Skeletal muscle satellite cell (primary cell): Measurements from ENCODE around the gene PATJ.

Source experiments
- H3K27me3 ChIP-seq: 2 replicates; pipeline ENCODE4 v1.7.0; 2013; ENCODE audit warnings: low read length; ENCODE audit not compliant: control insufficient read depth, insufficient read depth
- H3K36me3 ChIP-seq: 2 replicates; pipeline ENCODE4 v1.7.0; 2013; ENCODE audit warnings: mild to moderate bottlenecking, control low read depth, low read length; ENCODE audit not compliant: insufficient read depth
- H3K4me1 ChIP-seq: 2 replicates; pipeline ENCODE4 v1.7.0; 2013; ENCODE audit warnings: low read length; ENCODE audit not compliant: control insufficient read depth, insufficient read depth
- H3K4me2 ChIP-seq: 2 replicates; pipeline ENCODE4 v1.7.0; 2013; ENCODE audit warnings: mild to moderate bottlenecking, low read length
- H3K4me3 ChIP-seq: 2 replicates; pipeline ENCODE4 v1.7.0; 2013; ENCODE audit warnings: low read length
- H3K9ac ChIP-seq: 2 replicates; pipeline ENCODE4 v1.7.0; 2013; ENCODE audit warnings: mild to moderate bottlenecking, low read depth, low read length, moderate library complexity
- H3K9me3 ChIP-seq: replicated peaks from 2 replicates; pipeline ENCODE4 v1.7.0; 2013; ENCODE audit warnings: mild to moderate bottlenecking, control low read depth, low read length

The PATJ gene

DNA sequence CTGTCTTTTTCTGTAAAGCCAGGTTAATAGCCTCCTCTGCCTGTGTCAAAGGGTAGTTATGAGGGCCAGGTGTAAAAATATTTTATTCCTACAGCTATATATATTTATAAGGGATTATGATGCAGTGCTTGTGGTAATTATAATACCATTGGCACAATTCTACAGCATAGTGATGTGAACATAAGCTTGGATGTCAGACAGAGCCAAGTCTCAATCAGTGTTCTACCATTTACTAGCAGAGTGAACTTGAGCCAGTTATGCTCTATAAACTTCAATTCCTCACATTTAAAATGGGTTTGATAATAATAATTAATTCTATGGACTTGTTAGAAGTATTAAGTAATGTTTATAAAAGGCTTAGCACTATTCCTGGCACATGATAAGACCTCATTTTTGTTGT is 300.9 kb downstream of the PATJ start:
- Histone ChIP-seq H3K9ac (no peak overlapping the region), H3K27me3 (no peaks in the 10 kb centered on the region), H3K36me3 (no peaks in the 10 kb centered on the region), H3K4me2 (no peak overlapping the region), H3K4me1 (no peaks in the 10 kb centered on the region), H3K4me3 (no peak overlapping the region), H3K9me3 (no peaks in the 10 kb centered on the region)

DNA sequence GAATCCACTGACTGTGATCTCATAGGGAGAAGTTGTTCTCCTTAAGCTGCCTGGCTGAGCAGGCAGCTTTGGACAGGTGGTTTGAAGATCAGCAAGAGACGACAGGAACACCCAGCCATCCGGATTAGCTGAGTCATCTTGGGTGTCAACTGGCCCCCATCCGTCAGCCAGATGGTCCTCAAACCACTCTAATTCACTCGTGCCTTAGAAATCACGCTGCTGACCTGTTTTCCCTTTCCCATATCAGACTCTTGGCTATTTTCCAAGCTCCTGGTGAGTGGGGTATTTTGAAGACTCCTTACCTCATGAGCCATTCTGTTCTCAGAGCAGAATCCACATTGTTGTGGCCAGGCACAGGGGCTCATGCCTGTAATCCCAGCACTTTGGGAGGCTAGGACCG is 303.3 kb downstream of the PATJ start:
- Histone ChIP-seq H3K4me3 (no peak overlapping the region), H3K9ac (no peak overlapping the region), H3K27me3 (no peaks in the 10 kb centered on the region), H3K4me1 (no peaks in the 10 kb centered on the region), H3K4me2 (no peak overlapping the region), H3K36me3 (no peaks in the 10 kb centered on the region), H3K9me3 (no peaks in the 10 kb centered on the region)

DNA sequence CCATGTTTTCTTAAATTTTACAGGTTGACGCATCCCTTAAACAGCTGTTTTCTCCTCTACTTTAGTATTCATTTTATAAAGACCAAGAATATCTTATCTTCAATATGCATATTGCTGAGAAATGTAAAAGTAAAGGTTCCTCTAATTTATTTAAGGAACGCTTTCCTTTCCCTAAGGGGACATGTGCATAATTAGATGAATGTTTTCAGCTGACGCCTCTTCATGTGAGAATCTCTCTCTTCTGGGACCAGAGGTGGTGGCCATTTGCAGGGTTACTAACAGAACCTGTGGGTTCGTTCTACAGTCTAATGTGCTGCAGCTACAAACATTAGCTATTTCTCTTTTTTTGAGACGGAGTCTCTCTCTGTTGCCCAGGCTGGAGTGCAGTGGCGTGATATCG is 304.6 kb downstream of the PATJ start:
- no peaks in the 10 kb centered on the region for H3K9me3 ChIP-seq
- no peak overlapping the region for H3K4me3 ChIP-seq
- no peaks in the 10 kb centered on the region for H3K36me3 ChIP-seq
- H3K27me3 ChIP-seq = no peaks in the 10 kb centered on the region
- no peak overlapping the region for H3K9ac ChIP-seq
- no peaks in the 10 kb centered on the region for H3K4me1 ChIP-seq
- no peak overlapping the region for H3K4me2 ChIP-seq

DNA sequence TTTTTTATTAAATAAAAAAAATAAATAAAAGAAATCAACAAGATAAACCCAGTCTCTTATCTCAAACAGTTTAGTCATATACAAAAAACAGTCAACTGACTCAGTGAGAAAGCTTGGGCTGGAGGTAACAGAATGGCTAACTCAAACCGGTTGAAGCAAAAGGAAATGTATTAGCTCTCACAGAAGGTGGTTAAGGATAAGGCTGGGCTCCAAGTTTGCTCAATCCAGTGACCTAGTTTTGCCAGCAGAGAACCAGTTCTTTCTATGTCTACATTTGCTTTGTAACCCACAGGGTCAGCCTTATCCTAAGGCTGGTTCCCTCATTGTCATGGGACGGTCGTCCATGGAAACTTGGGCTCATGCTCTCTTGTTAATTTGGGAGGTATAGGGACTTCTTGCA is 307.9 kb downstream of the PATJ start:
- Histone ChIP-seq H3K4me2 (no peak overlapping the region), H3K27me3 (no peaks in the 10 kb centered on the region), H3K9ac (no peak overlapping the region), H3K4me1 (no peaks in the 10 kb centered on the region), H3K4me3 (no peak overlapping the region), H3K36me3 (no peaks in the 10 kb centered on the region), H3K9me3 (no peaks in the 10 kb centered on the region)

DNA sequence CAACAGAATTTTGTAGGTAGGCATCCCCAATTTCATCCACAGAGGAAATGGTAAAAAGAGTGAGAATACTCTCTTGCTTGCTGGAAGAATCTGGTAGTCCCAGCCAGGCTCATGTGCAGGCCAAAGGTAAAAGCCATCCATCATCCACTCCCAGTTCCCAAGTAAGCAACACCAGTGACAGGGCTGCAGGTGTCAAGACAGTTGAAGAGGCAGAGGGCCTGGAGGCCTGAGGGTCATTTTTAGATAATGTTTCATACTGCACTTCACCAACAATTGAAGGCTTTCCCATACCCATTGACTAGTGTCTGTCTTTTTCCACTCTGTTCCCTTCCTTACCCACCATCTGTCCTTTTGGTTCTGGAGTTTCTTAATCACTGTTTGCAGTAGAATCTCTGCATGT is 310.7 kb downstream of the PATJ start:
- Histone ChIP-seq H3K4me2 (no peak overlapping the region), H3K4me3 (no peak overlapping the region), H3K36me3 (no peaks in the 10 kb centered on the region), H3K9ac (no peak overlapping the region), H3K4me1 (no peaks in the 10 kb centered on the region), H3K9me3 (no peaks in the 10 kb centered on the region), H3K27me3 (no peaks in the 10 kb centered on the region)

DNA sequence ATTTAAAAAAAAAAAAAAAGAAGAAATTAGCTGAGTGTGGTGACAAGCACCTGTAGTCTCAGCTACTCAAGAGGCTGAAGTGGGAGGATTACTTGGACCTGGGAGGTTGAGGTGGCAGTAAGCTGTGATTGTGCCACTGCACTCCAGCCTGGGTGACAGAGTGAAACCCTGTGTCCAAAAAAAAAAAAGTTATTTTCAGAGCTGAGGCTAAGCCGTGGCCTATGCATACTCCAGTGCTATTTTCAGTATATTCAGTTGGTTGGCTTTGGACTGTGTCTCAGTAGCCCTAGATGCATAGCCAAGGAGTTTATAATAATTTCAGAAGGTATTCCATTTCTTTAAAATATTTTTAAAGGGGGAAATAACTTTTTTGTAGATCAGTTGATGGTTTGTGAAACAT is 311.9 kb downstream of the PATJ start:
- H3K9me3 ChIP-seq = no peaks in the 10 kb centered on the region
- no peak overlapping the region for H3K9ac ChIP-seq
- no peak overlapping the region for H3K4me2 ChIP-seq
- no peaks in the 10 kb centered on the region for H3K36me3 ChIP-seq
- no peaks in the 10 kb centered on the region for H3K27me3 ChIP-seq
- H3K4me3 ChIP-seq = no peak overlapping the region
- no peaks in the 10 kb centered on the region for H3K4me1 ChIP-seq

DNA sequence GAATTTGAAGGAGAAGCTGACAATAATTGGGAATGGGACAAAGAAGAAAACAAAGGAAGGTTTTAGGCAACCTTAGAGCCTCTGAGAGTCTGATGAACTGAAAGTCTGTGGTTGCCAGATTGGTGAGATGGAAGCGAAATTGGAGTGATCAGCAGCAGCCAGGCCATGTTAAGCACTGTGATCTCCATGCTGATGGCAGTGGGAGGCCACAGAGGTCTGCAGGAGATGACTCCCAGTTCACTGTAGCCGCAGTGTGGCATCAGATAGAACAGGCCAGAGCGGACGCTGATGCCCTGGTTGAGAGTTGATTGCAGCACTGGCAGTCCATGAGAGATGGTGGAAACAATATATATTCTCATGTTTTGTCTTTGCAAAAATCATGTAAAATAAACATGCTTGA is 314.9 kb downstream of the PATJ start:
- H3K27me3 ChIP-seq = no peaks in the 10 kb centered on the region
- H3K4me3 ChIP-seq = no peak overlapping the region
- no peaks in the 10 kb centered on the region for H3K9me3 ChIP-seq
- H3K36me3 ChIP-seq = no peaks in the 10 kb centered on the region
- H3K9ac ChIP-seq = no peak overlapping the region
- no peaks in the 10 kb centered on the region for H3K4me1 ChIP-seq
- no peak overlapping the region for H3K4me2 ChIP-seq

DNA sequence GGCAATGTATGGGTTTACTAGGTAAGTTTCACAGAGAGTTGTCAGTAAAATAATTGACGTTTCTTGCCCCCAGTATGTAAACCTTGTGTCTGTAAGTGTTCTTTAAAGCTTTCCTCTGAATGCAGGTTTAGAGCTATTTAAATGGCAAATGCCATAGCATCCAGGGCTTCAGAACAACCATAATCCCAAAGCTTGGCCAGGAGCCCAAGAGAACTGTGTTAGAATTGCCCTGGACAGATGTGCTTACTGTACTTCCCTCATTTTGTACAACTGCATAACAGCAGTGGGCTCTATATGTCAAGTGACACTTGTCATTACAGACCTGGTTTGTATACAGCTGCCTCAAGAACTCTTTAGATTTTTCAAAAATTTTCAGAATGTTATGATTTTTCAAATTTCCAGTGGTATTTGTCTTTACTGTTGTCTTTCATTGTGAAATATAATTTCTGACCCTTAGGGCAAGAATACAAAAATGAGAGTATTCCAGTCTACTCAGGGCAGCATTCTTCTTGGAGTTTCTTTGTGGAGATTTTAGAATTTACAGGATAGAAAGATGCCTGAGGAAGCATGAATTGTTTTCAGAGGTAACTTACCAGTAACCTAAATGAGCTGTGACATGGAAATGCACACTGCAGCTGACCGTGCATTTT is 315.5 kb downstream of the PATJ start:
- no peaks in the 10 kb centered on the region for H3K9me3 ChIP-seq
- no peak overlapping the region for H3K4me2 ChIP-seq
- no peak overlapping the region for H3K4me3 ChIP-seq
- H3K9ac ChIP-seq = no peak overlapping the region
- H3K36me3 ChIP-seq = no peaks in the 10 kb centered on the region
- no peaks in the 10 kb centered on the region for H3K4me1 ChIP-seq
- no peaks in the 10 kb centered on the region for H3K27me3 ChIP-seq

DNA sequence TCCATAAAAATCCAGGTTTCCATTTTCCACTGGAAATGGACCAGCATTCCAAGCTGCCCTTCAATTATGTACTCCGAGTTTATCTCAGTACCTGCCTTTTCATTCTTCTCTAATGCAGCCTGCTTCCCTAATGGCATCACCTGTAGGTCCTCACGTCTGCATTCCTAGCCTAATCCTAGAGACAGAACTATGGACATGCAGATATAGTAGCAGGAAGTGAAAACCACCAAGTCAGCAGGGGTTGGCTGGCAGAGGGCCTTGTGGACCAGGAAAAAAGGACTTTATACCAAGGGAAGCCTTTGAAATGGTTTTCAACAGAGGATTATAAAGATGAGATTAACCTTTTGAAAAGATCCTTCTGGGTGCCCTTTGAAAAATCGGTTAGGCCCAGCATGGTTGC is 316.7 kb downstream of the PATJ start:
- Histone ChIP-seq H3K9ac (no peak overlapping the region), H3K4me1 (no peaks in the 10 kb centered on the region), H3K36me3 (no peaks in the 10 kb centered on the region), H3K27me3 (no peaks in the 10 kb centered on the region), H3K4me3 (no peak overlapping the region), H3K9me3 (no peaks in the 10 kb centered on the region), H3K4me2 (no peak overlapping the region)

DNA sequence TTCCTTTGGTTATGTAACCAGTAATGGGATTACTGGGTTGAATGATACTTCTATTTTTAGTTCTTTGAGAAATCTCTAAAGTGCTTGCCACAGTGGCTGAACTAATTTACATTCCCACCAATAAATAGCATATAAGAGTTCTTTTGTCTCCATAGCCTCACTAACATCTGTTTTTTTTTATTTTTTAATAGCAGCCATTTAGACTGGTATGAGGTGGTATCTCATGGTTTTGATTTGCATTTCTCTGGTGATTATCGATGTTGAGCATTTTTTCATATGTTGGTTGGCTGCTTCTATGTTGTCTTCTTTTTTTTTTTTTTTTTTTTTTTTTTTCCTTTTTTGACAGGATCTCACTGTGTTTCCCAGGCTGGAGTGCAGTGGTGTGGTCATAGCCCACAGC is 319.8 kb downstream of the PATJ start:
- Histone ChIP-seq H3K9me3 (no peaks in the 10 kb centered on the region), H3K27me3 (no peaks in the 10 kb centered on the region), H3K9ac (no peak overlapping the region), H3K4me2 (no peak overlapping the region), H3K36me3 (no peaks in the 10 kb centered on the region), H3K4me1 (no peaks in the 10 kb centered on the region), H3K4me3 (no peak overlapping the region)

DNA sequence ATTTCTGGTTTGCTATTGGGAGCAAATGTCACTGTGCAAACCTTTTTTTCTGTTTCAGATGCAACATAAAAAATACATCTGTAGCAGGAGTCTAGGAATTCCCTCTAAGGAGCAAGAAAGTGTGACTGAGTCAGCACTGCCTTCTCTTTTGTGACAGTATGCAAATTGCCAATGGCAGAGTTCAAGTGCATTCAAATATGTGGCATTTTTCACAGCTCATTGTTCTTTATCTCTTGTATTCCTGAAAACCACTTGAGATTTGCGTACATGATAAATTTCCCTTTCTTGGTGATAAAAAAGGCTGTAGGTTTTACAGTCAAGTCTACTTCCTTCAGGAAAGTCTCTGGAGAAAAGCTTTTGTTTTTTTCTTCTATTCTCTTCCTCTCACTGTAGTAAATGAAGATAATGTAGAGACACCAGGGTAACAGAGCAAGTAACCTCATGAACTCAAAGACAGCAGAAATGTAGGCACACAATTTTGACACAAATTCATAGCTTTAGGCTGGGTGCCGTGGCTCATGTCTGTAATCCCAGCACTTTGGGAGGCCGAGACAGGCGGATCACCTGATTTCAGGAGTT is 322.6 kb downstream of the PATJ start:
- H3K9me3 ChIP-seq = no peaks in the 10 kb centered on the region

DNA sequence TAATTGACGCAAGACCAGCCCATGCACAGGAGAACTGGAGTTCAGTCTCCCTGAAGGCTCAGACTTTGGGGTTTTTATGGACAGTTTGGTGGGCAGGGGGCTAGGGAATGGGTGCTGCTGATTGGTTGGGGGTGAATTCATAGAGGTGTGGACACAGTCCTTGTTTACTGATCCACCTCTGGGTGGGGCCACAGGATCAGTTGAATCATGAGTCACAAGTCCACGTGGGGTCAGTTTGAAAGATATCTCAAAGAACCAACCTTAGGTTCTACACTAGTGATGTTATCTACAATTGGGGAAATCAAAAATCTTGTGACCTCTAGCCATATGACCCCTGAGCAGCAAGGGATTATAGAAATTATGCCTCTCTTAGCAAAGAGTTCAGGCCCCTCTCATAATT is 324.4 kb downstream of the PATJ start:
- H3K4me1 ChIP-seq = no peaks in the 10 kb centered on the region
- no peak overlapping the region for H3K4me2 ChIP-seq
- H3K36me3 ChIP-seq = no peaks in the 10 kb centered on the region
- H3K9ac ChIP-seq = no peak overlapping the region
- no peaks in the 10 kb centered on the region for H3K9me3 ChIP-seq
- no peak overlapping the region for H3K4me3 ChIP-seq
- no peaks in the 10 kb centered on the region for H3K27me3 ChIP-seq

More for the DNA sequence above, 322.6 kb downstream of the PATJ start:
- H3K36me3 ChIP-seq = no peaks in the 10 kb centered on the region
- no peaks in the 10 kb centered on the region for H3K27me3 ChIP-seq
- H3K4me3 ChIP-seq = no peak overlapping the region
- no peaks in the 10 kb centered on the region for H3K4me1 ChIP-seq
- no peak overlapping the region for H3K9ac ChIP-seq
- no peak overlapping the region for H3K4me2 ChIP-seq
